ENCODE measurements around the gene IL32.
A peak's percentile ranks its signal among the peaks of the same experiment; 100 is the strongest.
"Not testable (repeated sequence)": the region's sequence is repeated elsewhere in the genome, so short reads cannot be mapped to it uniquely, and the experiment has no call there.

The IL32 gene

DNA sequence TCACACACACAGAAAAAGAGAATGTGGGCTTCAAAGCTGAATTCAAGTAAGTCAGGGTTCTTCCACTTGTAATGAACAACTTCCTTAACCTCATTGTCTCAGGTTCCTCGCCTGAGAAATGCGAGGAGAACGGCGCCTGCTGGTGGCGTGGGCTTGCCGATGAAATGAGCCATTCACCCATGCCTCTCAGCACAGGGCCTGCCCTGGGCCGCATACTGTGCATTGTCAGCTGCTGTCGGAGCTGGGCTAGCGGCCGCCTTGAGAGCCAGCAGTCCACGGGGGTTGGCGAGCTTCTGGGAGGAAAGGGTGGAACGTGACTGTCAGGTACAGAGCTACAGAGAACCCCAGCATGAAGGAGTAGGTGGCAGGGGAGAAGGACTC, 12.1 kb upstream of the IL32 start:
- not testable (repeated sequence) for DNase-seq

DNA sequence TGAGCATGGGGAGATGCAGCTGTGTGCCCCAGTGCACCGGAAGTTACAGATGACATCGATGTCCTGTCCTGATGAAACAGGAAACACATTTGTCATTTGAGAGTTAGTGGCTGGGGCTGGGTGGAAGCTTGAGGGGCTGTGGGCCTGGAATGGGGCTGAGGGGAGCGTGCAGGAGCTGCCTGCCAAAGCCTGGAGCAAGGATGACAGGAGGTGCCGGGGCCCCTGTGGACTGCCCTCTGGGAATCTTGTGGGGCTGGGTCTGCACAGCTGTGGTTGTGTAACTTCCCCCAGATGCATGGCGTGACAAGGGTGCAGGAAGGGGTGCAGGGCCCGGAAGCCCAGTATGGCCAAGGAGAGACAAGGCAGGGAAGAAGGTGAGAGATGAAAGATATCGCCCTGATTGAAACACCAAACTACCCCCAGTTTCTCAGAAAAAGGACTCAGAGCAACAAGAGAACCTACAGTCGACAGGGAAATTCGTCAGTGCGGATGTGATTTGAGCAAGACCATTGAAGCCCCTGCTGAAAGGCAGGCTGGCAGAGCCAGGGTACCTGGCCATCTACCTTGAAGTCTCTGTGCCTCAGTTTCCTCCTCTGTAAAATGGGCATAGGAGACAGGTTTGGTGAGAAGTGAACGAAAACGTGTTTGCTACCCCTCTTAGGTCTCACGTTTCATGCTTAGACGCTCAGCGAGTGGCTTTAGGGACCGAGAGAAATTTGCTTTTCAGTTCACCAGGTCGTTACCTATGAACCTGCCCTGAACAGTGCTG, 10.3 kb upstream of the IL32 start:
- DNase-seq, result no peak

DNA sequence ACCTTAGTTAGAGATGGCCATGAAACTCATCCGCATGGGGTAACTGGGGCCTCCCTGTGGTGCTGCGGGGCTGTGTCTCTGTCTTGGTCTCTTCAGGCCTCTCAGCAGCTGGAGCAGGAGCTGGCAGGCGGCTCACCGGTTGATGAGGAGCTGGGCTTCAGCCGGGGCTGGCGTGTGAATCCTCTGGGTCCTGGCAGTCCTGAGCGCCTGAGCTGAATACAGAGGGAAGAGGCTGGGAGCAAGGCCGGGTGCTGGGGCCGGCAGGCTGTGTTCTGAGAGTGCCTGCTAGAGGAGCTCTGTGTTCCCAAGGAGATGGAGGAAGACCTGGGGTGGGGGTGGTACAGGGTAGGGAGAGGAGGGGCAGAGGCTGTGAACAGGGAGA, 9.7 kb upstream of the IL32 start:
- not testable (repeated sequence) for DNase-seq

GRCh38 chr16:3056336-3057180, 8.9 kb upstream of the IL32 start:
- DNase-seq, result no peak

- DNase-seq, result no peak
Measured at GRCh38 chr16:3057181-3058138, 8.0 kb upstream of the IL32 start.

DNA sequence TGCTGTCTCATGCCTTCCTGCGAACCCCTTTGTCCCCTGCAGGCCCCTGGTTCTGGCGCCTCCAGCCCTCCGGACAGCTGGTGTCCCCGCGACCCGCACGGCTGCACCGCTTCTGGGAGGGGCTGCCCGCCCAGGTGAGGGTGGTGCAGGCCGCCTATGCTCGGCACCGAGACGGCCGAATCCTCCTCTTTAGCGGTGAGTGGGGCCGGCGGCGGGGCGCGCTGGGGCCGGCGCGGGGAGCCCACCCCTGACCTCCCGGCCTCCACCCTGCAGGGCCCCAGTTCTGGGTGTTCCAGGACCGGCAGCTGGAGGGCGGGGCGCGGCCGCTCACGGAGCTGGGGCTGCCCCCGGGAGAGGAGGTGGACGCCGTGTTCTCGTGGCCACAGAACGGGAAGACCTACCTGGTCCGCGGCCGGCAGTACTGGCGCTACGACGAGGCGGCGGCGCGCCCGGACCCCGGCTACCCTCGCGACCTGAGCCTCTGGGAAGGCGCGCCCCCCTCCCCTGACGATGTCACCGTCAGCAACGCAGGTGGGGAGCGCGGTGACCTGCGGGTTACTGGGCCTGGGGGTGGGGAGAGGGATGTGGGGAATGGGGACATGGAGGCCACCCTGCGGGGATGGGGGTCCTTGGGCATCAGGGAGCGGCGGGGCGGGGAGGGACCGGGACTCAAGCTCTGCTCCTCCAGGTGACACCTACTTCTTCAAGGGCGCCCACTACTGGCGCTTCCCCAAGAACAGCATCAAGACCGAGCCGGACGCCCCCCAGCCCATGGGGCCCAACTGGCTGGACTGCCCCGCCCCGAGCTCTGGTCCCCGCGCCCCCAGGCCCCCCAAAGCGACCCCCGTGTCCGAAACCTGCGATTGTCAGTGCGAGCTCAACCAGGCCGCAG, 7.1 kb upstream of the IL32 start:
- no peak for DNase-seq

GRCh38 chr16:3059041-3059722, 6.3 kb upstream of the IL32 start:
- DNase-seq, result peak; percentile 76

DNA sequence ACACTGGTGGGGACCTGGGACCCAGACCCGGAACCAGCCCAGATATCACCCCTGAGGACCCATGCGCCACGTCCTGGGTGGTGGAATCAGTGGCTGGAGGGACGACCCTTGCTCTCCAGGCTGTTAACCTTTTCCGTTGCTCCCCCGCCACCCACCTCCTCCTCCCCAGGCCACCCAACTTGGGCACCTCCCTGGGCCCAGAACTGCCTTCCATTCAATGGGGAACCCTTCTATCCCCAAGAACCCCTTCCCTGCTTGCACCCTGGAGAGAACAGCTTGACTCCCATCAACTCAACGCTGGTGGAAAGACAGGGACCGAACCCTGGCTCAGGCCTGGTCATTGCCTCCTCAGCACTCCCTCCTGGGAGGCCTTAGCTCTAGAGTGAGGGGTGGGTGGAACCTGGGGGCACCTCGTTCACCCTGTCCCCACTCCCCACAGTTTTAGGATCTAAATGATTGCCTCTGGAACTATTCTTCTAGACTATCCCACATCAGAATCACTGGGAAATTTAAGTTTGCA, 5.7 kb upstream of the IL32 start:
- DNase-seq, result no peak

DNA sequence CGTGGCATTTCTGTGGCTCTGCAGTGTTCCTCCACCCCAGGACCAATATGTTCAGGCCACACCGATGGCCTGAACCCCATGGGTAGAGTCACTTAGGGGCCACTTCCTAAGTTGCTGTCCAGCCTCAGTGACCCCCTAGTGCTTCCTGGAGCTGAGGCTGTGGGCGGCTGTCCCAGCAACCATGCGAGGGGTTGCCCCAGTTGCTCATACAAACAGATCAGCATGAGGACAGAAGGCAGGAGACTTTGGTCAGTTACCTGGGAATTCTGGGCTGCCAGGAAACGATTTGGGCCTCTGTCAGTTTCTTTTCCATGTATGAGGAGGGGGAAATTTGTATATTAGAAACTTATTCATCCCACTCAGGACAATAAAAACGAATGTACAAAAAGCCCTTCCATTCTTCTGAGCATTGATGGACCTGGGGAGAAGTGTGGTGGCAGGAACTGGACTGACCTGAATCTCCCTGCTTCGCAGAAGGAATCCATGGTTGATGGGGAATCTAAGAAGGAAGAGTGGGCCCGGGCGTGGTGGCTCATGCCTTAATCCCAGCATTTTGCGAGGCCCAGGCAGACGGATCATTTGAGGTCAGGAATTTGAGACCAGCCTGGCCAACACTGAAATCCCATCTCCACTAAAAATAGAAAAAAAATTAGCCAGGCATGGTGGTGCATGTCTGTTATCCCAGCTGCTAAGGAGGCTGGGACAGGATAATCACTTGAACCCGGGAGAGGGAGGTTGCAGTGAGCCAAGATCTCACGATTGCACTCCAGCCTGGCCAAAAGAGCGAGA, 4.9 kb upstream of the IL32 start:
- no peak for DNase-seq

DNA sequence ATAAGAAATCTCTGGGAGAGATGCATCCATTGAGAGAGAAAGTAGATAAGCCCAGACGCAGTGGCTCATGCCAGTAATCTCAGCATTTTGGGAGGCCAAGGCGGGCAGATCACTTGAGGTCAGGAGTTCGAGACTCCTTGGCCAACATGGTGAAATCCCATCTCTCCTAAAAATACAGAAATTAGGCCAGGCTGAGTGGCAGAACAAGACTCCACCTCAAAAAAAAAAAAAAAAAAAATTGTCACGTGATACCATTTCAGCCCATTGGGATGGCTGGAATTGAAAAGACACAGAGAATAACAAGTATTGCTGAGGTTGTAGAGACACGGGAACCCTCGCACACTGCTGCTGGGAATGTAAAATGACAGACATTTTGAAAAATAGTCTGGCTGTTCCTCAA, 2.9 kb upstream of the IL32 start:
- DNase-seq, result no peak

- DNase-seq, result no peak
Measured at GRCh38 chr16:3063625-3064386, 1.6 kb upstream of the IL32 start.

DNA sequence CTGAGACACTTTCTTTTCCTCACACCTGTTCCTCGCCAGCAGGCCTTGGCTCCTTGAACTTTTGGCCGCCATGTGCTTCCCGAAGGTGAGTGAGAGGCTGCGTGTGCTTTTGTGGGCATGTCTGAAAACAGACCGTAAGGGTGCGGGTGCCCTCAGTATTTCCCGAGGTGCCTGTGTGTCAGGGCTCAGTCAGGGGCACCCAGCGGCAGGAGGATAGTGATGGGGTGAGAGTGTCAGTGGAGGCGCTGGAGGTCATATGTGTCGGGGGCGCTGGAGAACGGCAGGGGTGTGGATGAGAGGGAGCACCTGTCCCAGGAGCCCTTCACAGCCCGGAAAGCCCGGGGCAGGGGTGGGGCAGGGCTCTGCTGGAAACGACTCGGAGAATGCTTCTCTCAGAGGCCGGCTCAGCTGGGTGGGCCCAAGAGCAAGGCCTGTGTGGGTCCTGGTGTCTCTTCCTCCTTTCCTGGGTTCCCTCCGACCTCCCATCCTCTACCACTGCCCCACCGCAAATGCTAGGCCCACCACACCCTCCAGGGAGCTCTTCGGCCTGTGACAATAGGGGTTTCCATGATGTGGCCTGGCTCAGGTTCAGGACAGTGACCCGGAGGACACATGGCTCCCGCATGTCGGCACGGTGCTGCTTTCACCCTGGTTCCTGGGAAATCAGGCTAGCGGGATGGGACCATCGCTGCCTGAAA, 451 bp downstream of the IL32 start:
- no peak for DNase-seq

DNA sequence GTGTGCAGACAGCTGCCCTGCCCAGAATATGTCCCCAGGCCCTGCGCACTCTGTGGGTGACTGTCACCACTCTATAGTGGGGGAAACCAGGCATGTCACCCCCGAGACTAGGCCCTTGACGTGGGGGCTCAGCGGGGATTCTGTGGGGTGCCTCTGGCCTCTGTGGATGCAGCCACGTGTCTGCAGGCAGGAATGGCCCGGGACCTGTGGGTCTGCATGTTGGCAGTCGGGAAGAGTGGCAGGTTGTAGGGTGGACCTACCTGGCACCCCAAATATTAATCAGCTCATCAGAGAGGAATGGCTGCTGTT, 954 bp downstream of the IL32 start:
- DNase-seq, result no peak

- no peak for DNase-seq
Measured at GRCh38 chr16:3068487-3068886, 3.0 kb downstream of the IL32 start.

- not testable (repeated sequence) for DNase-seq
Measured at GRCh38 chr16:3069146-3069545, 3.7 kb downstream of the IL32 start.

GRCh38 chr16:3070608-3071111, 5.2 kb downstream of the IL32 start:
- DNase-seq, result no peak

DNA sequence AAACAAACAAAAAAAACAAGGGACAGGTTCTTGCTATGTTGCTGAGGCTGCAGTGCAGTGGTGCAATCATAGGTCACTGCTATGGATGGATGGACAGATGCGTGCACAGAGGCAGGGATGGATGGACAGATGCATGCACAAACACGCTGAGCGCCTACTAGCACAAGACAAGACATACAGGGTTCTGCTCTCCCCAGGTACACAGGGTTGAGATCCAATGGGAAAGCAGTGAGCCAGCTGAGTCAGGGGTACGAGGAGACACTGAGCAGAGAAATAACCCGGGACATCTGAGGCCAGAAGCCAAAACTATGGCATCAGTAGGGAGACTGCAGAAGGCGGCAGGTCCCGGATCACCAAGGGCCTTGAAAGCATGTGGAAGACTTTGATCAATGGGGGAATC, 6.2 kb downstream of the IL32 start:
- DNase-seq, result no peak

DNA sequence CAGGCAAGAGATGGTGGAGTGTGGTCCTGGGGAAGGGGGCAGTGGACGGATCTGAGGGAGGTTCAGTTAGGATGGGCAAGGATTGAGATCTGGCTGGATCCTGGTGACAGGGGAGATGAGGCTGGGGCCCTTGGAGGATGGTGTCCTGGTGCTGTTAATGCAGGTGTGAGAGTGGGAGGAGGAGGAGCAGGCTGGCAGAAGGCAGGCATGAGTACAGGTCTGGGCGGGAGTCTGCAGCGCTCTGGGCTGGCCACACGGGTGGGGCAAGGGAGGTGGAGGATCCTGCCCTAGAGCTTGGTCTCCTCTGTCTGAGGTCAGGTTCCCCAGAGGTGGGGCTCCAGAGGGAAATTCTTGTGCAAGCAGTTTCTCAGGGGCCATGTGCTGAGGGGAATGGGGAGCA, 6.7 kb downstream of the IL32 start:
- not testable (repeated sequence) for DNase-seq
